ENCODE data around the gene GOPC.

GOPC gene

DNA sequence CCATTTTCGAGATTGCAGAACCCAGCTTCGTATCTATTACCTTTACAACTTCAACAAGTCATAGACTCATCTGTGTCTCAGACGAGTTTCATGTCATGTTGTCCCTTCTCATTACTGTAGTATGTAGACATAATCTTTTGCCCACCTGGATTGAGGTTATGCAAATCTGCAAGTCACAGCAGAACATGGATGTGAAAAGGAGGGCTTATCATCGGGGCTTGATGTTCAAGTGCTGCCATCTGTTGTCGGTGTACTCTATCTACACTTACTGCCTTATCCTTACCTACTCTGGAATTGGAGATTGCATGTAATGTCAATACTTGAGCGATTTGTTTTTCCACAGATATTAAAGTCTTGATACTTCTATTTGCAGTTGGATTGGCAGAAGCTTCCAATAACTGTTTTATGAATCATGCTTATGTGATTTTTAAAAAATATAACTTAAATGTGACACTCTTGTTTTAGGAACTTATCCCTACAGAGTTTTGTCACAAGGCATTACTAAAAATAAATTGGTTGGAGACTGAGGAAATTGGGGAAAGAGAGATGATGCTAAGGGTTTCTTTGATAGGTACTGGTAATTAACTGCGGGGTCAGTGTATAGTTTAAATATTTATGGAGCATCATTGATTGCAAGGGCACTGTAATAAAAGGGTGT is 3.0 kb upstream of the GOPC start:
- DNase-seq (ENCODE audit: low spot score): peak; percentile 64
- TF ChIP-seq, protein P1, sequence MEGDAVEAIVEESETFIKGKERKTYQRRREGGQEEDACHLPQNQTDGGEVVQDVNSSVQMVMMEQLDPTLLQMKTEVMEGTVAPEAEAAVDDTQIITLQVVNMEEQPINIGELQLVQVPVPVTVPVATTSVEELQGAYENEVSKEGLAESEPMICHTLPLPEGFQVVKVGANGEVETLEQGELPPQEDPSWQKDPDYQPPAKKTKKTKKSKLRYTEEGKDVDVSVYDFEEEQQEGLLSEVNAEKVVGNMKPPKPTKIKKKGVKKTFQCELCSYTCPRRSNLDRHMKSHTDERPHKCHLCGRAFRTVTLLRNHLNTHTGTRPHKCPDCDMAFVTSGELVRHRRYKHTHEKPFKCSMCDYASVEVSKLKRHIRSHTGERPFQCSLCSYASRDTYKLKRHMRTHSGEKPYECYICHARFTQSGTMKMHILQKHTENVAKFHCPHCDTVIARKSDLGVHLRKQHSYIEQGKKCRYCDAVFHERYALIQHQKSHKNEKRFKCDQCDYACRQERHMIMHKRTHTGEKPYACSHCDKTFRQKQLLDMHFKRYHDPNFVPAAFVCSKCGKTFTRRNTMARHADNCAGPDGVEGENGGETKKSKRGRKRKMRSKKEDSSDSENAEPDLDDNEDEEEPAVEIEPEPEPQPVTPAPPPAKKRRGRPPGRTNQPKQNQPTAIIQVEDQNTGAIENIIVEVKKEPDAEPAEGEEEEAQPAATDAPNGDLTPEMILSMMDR (IDR thresholded peaks at IDR 0.05; ENCODE audit: borderline replicate concordance, control extremely low read depth, extremely low read depth, insufficient read depth, missing control alignments): peak; percentile 58
- in situ Hi-C loops (cut with MboI; ENCODE audit: low sequenced_read_pairs, unreplicated experiment): no loop called here

DNA sequence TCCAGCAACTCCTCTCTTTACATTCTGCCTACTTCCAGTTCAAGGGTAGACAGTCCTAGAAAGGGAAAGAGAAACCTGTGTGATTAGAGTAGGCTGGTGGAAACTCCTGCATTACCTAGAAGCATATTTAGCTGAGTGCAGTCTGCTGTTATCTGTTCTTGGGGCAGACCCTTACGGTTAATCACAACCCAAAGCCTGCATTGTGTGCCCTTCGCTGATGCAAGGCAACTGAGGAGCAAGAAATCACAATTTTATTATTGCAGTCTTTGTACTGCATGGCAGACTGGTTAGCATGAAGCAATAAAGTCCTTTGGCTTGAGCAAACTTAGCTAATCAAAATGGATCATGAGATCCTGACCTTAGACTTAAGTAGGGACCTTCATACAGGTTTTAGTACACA is 1.5 kb upstream of the GOPC start:
- TF ChIP-seq, protein P1 (IDR thresholded peaks at IDR 0.05; ENCODE audit: borderline replicate concordance, control extremely low read depth, extremely low read depth, insufficient read depth, missing control alignments): no peak
- in situ Hi-C loops (cut with MboI; ENCODE audit: low sequenced_read_pairs, unreplicated experiment): no loop called here
- no peak for DNase-seq (ENCODE audit: low spot score)

DNA sequence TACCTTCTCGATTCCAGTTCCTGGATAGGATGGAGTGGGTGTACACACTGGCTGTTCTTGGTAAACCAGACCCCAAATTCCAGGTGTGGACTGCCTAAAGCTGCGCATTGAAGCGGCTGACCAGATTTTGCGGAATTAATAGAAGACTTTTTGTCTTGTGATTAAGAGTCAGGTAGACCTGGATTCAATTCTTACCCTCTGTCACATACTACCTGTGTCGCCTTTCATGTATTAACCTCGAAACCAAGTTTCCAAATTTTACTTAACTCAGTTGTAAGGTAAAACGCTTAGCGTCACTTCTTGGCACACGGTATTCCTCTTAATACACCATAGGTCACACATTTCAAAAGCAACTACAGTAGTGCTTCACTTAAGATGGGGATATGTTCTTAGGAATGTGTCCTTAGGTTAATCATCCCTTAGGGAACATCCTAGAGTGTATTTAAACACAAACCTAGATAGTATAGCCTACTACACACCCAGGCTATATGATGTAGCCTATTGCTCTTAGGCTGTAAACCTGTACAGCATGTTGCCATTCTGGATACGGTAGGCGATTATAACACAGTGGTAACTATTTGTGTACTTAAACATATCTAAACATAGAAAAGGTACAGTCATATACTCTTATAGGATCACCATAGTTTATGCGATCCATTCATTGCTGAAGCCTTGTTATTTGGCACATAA is 733 bp upstream of the GOPC start:
- in situ Hi-C loops (cut with MboI; ENCODE audit: low sequenced_read_pairs, unreplicated experiment): no loop called here
- DNase-seq (ENCODE audit: low spot score): no peak
- TF ChIP-seq, protein P1 (IDR thresholded peaks at IDR 0.05; ENCODE audit: borderline replicate concordance, control extremely low read depth, extremely low read depth, insufficient read depth, missing control alignments): no peak

DNA sequence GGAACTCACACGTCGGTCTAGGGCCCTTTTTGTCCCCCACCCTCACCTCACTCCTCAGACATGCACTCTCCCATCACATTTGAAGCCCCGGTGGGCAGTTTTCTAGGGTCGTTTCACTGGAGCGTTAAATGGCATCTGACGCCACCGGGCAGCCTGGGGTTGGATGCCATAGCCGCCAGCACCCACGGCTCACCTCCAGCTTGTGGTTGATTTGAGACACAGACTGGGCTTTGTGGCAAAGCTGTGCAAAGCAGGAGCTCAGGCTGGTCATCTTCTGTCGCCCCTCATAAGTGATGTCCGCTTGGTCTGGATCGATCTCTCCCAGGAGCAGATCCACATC is 530 bp downstream of the GOPC start:
- DNase-seq (ENCODE audit: low spot score): no peak
- TF ChIP-seq, protein P1 (IDR thresholded peaks at IDR 0.05; ENCODE audit: borderline replicate concordance, control extremely low read depth, extremely low read depth, insufficient read depth, missing control alignments): no peak
- in situ Hi-C loops (cut with MboI; ENCODE audit: low sequenced_read_pairs, unreplicated experiment): no loop called here

DNA sequence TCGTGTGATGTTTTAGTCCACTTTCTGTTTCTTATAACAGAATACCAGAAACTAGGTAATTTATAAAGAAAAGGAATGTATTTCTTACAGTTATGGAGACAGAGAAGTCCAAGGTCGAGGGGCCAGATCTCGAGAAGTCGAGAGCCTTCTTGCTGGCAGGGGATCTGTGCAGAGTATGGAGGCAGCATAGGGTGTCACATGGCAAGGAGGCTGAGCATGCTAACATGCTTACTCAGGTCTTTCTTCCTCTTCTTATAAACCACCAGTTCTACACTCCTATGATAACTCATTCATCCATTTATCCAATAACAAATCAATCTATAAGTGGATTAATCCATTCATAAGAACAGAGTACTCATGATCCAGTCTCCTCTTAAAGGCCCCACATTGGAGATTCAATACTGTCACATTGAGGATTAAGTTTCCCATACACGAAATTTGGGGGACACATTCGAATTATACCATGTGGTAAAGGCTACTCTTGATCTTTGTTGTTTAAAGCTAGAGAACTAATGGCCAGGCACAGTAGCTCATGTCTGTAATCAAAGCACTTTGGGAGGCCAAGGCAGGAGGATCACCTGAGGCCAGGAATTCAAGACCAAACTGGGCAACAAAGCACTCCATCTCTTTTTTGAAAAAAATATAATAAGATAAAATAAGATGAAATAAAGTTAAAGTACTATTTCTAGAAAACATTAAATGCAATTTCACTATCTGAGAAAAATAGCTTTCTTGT is 2.1 kb downstream of the GOPC start:
- TF ChIP-seq, protein P1 (IDR thresholded peaks at IDR 0.05; ENCODE audit: borderline replicate concordance, control extremely low read depth, extremely low read depth, insufficient read depth, missing control alignments): no peak
- no peak for DNase-seq (ENCODE audit: low spot score)
- in situ Hi-C loops (cut with MboI; ENCODE audit: low sequenced_read_pairs, unreplicated experiment): no loop called here

DNA sequence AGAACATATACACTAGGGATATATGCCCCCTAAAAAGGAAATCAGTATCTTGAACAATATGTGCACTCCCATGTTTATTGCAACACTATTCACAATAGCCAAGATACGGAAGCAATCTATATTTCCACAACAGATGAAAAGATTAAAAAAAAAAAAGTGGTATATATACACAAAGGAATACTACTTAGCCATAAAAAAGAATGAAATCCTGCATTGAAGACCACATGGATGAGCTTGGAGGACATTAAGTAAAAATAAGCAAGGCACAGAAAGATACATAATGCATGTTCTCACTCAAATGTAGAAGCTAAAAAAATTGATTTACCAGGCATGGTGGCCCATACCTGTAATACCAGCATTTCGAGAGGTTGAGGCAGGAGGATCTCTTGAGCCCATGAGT is 4.6 kb downstream of the GOPC start:
- TF ChIP-seq, protein P1 (IDR thresholded peaks at IDR 0.05; ENCODE audit: borderline replicate concordance, control extremely low read depth, extremely low read depth, insufficient read depth, missing control alignments): no peak
- in situ Hi-C loops (cut with MboI; ENCODE audit: low sequenced_read_pairs, unreplicated experiment): no loop called here
- DNase-seq (ENCODE audit: low spot score): no peak

Measured in GM13976 (cell line).